GM23338 (cell line): ENCODE data around the gene PRKD1. TPM values are rescaled to one million over a fixed set of nuclear protein-coding genes. Genes with fewer than 3 reads are reported as not detected.

Experiments used
- ATAC-seq: fragments of 200-7000 bp; cut with Tn5 transposase; 3 replicates; pipeline ENCODE4 v1.9.1; 2020
- DNase-seq: peaks from one replicate; pipeline ENCODE4 v3.0.0-alpha.2; 2015; ENCODE audit warnings: low spot score
- H2AFZ ChIP-seq: fragments of 200-600 bp; sonication (generic); 2 replicates; pipeline ENCODE4 v1.8.0; 2016; ENCODE audit warnings: antibody characterized with exemption, mild to moderate bottlenecking, moderate library complexity
- H3F3A ChIP-seq: fragments of 200-600 bp; sonication (generic); replicated peaks from 2 replicates; pipeline ENCODE4 v1.8.0; 2017; ENCODE audit warnings: antibody characterized with exemption, mixed run types, low read depth
- H3K27ac ChIP-seq: fragments of 200-600 bp; sonication (generic); 2 replicates; pipeline ENCODE4 v1.6.1; 2016; ENCODE audit warnings: low read depth
- H3K27me3 ChIP-seq: fragments of 200-600 bp; sonication (generic); 2 replicates; pipeline ENCODE4 v1.8.0; 2016; ENCODE audit warnings: mild to moderate bottlenecking, mixed run types, moderate library complexity; ENCODE audit not compliant: insufficient read depth
- H3K36me3 ChIP-seq: fragments of 200-600 bp; sonication (generic); 2 replicates; pipeline ENCODE4 v1.8.0; 2016; ENCODE audit warnings: mild to moderate bottlenecking; ENCODE audit not compliant: insufficient read depth
- H3K4me1 ChIP-seq: fragments of 200-600 bp; sonication (generic); 2 replicates; pipeline ENCODE4 v1.8.0; 2016; ENCODE audit warnings: mild to moderate bottlenecking, moderate library complexity; ENCODE audit not compliant: insufficient read depth
- H3K4me2 ChIP-seq: fragments of 200-600 bp; sonication (generic); 2 replicates; pipeline ENCODE4 v1.7.1; 2017; ENCODE audit warnings: mixed run types
- H3K4me3 ChIP-seq: fragments of 200-600 bp; sonication (generic); 2 replicates; pipeline ENCODE4 v1.6.1; 2016; ENCODE audit warnings: mixed run types
- H3K79me2 ChIP-seq: fragments of 200-600 bp; sonication (generic); replicated peaks from 2 replicates; pipeline ENCODE4 v1.8.0; 2017; ENCODE audit warnings: mild to moderate bottlenecking; ENCODE audit not compliant: insufficient read depth
- H3K9me2 ChIP-seq: fragments of 200-600 bp; sonication (generic); 2 replicates; pipeline ENCODE4 v1.8.0; 2017; ENCODE audit not compliant: insufficient read depth
- H4K20me1 ChIP-seq: fragments of 200-600 bp; sonication (generic); replicated peaks from 2 replicates; pipeline ENCODE4 v1.8.0; 2017; ENCODE audit warnings: mild to moderate bottlenecking; ENCODE audit not compliant: insufficient read depth
- H3K27ac Mint-ChIP-seq: 2 replicates; pipeline ENCODE4 v1.8.0; 2020; ENCODE audit warnings: inconsistent platforms, mild to moderate bottlenecking, moderate library complexity, mixed read lengths
- H3K27me3 Mint-ChIP-seq: 3 replicates; pipeline ENCODE4 v1.8.0; 2022; ENCODE audit warnings: low read depth, mild to moderate bottlenecking, moderate library complexity, mixed read lengths, inconsistent platforms; ENCODE audit not compliant: insufficient read depth, poor library complexity
- H3K36me3 Mint-ChIP-seq: 3 replicates; pipeline ENCODE4 v1.8.0; 2021; ENCODE audit warnings: low read depth, mild to moderate bottlenecking, inconsistent platforms, moderate library complexity, mixed read lengths
- H3K4me1 Mint-ChIP-seq: 3 replicates; pipeline ENCODE4 v1.8.0; 2020; ENCODE audit warnings: mild to moderate bottlenecking, inconsistent platforms, mixed read lengths
- H3K4me3 Mint-ChIP-seq: 3 replicates; pipeline ENCODE4 v1.8.0; 2021; ENCODE audit warnings: moderate library complexity, mild to moderate bottlenecking, inconsistent platforms, mixed read lengths
- H3K9me3 Mint-ChIP-seq: 3 replicates; pipeline ENCODE4 v1.8.0; 2020; ENCODE audit warnings: moderate library complexity, mild to moderate bottlenecking, inconsistent platforms, mixed read lengths
- EZH2 ChIP-seq: fragments of 200-600 bp; sonication (generic); IDR thresholded peaks from one replicate; pipeline ENCODE4 v1.8.0; 2017; ENCODE audit warnings: antibody characterized with exemption, mild to moderate bottlenecking, low read depth; ENCODE audit not compliant: unreplicated experiment
- EZH2phosphoT487 ChIP-seq: fragments of 200-600 bp; sonication (generic); IDR thresholded peaks from one replicate; pipeline ENCODE4 v1.8.1; 2018; ENCODE audit warnings: antibody characterized with exemption; ENCODE audit not compliant: unreplicated experiment
- JUNB ChIP-seq: IDR thresholded peaks from one replicate; pipeline ENCODE4 v1.6.1; 2016; ENCODE audit warnings: antibody characterized with exemption; ENCODE audit not compliant: unreplicated experiment
- NANOG ChIP-seq: IDR thresholded peaks from 2 replicates; pipeline ENCODE4 v1.6.1; 2016; ENCODE audit warnings: antibody characterized with exemption, borderline replicate concordance
- POLR2AphosphoS5 ChIP-seq: IDR thresholded peaks from 2 replicates; pipeline ENCODE4 v1.6.1; 2016; ENCODE audit warnings: antibody characterized with exemption, low read depth
- ZNF331 ChIP-seq: fragments of 250-450 bp; sonication (Bioruptor Pico); IDR thresholded peaks from 2 replicates; pipeline ENCODE4 v1.5.0; 2020; ENCODE audit warnings: low read depth, mild to moderate bottlenecking, moderate library complexity
- ZNF462 ChIP-seq: fragments of 250-450 bp; sonication (Bioruptor Pico); IDR thresholded peaks from 2 replicates; pipeline ENCODE4 v1.5.0; 2020; ENCODE audit warnings: mild to moderate bottlenecking, moderate library complexity
- polyA plus RNA-seq: library from polyadenylated mRNA; unstranded; fragments of >200 nt; fragmentation: Nextera tagmentation; extraction: Ambion mirVana; gene quantifications from 2 replicates; pipeline ENCODE4 v1.2.1, GENCODE V29; 2016
- total RNA-seq: library from RNA; depleted of rRNA; stranded (reverse); fragments of >200 nt; shearing (Covaris generic); gene quantifications from 2 replicates; pipeline ENCODE4 v1.2.3, GENCODE V29; 2014

PRKD1 gene
- total and polyA plus RNA-seq, 2 experiments from 2014 or later, result 3.1 to 9.7 TPM

GRCh38 chr14:29847056-29847380 is 80.6 kb downstream of the PRKD1 start (continued):
- TF ChIP-seq ZNF462 (CRISPR knock-in tag) (no peak), EZH2phosphoT487 (no peak), NANOG (no peak), EZH2 (no peak)

GRCh38 chr14:29846339-29847055 is 81.2 kb downstream of the PRKD1 start:
- no peak for ATAC-seq
- no peak overlapping the region for H3K27ac ChIP-seq
- H4K20me1 ChIP-seq, result no peaks in the 10 kb centered on the region
- Mint-ChIP-seq H3K4me3 (no peak overlapping the region), H3K4me1 (no peaks in the 10 kb centered on the region; the same call in 1 of the 3 replicates), H3K27me3 (peaks cover 2% of the 10 kb centered on the region), H3K27ac (no peak overlapping the region), H3K9me3 (peaks cover 6% of the 10 kb centered on the region), H3K36me3 (peaks cover 6% of the 10 kb centered on the region; the same call in 2 of the 3 replicates)
- H3F3A ChIP-seq, result no peaks in the 10 kb centered on the region
- H3K36me3 ChIP-seq, result peaks cover 9% of the 10 kb centered on the region; the same call in 1 of the 2 replicates
- no peaks in the 10 kb centered on the region for H3K4me1 ChIP-seq
- 0 out of 2 replicates have a peak, but pooled peaks cover 3% of the 10 kb centered on the region for H3K9me2 ChIP-seq
- no peak overlapping the region for H3K4me3 ChIP-seq
- DNase-seq, result no peak
- H3K4me2 ChIP-seq, result no peak overlapping the region
- no peak overlapping the region for H2AFZ ChIP-seq
- H3K79me2 ChIP-seq, result no peaks in the 10 kb centered on the region
- H3K27me3 ChIP-seq, result no peaks in the 10 kb centered on the region
- no peak for TF ChIP-seq ZNF462 (CRISPR knock-in tag)
- TF ChIP-seq ZNF331, result no peak
- no peak for TF ChIP-seq JUNB
- no peak for TF ChIP-seq POLR2AphosphoS5
